ENCODE measurements around the gene AUTS2.

GRCh38 chr7:70341446-70341845 is 743.2 kb downstream of the AUTS2 start:
- no peak for TF ChIP-seq ATF3 (IDR thresholded peaks at IDR 0.05; ENCODE audit: insufficient read depth, low read depth, low read length)
- TF ChIP-seq, protein P1, sequence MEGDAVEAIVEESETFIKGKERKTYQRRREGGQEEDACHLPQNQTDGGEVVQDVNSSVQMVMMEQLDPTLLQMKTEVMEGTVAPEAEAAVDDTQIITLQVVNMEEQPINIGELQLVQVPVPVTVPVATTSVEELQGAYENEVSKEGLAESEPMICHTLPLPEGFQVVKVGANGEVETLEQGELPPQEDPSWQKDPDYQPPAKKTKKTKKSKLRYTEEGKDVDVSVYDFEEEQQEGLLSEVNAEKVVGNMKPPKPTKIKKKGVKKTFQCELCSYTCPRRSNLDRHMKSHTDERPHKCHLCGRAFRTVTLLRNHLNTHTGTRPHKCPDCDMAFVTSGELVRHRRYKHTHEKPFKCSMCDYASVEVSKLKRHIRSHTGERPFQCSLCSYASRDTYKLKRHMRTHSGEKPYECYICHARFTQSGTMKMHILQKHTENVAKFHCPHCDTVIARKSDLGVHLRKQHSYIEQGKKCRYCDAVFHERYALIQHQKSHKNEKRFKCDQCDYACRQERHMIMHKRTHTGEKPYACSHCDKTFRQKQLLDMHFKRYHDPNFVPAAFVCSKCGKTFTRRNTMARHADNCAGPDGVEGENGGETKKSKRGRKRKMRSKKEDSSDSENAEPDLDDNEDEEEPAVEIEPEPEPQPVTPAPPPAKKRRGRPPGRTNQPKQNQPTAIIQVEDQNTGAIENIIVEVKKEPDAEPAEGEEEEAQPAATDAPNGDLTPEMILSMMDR (IDR thresholded peaks at IDR 0.05; ENCODE audit: control extremely low read depth in 1 of 3, insufficient read depth in 1 of 3, low read depth in 1 of 3, low read length in 3 of 3) = no peak
- no peak for TF ChIP-seq CEBPB (IDR thresholded peaks at IDR 0.05; ENCODE audit: low read depth, low read length)
- no peak for TF ChIP-seq GTF2F1 (IDR thresholded peaks at IDR 0.05; ENCODE audit: borderline replicate concordance, low read depth, low read length)
- TF ChIP-seq EZH2 (IDR thresholded peaks at IDR 0.05; ENCODE audit: low read depth, low read length, severe bottlenecking) = no peak
- no peak for TF ChIP-seq POLR2AphosphoS5 (IDR thresholded peaks at IDR 0.05; ENCODE audit: low read depth, low read length)
- TF ChIP-seq SIN3A (conservative IDR thresholded peaks at IDR 0.05 in 1 of 2, IDR thresholded peaks at IDR 0.05 in 1 of 2; ENCODE audit: low read depth in 1 of 2, low read length in 2 of 2) = no peak
- TF ChIP-seq GABPA (IDR thresholded peaks at IDR 0.05; ENCODE audit: borderline replicate concordance, insufficient read depth, low read length) = no peak
- no peak for TF ChIP-seq SUZ12 (IDR thresholded peaks at IDR 0.05; ENCODE audit: low read length)
- no peak for TF ChIP-seq HDAC2 (IDR thresholded peaks at IDR 0.05; ENCODE audit: borderline replicate concordance in 1 of 2, low read depth in 2 of 2, low read length in 2 of 2)
- TF ChIP-seq POLR2A (IDR thresholded peaks at IDR 0.05; ENCODE audit: control extremely low read depth in 1 of 2, low read depth in 2 of 2, low read length in 2 of 2) = no peak
